Activated CD4-positive, alpha-beta T cell treated with anti-CD3 and anti-CD28 coated beads, Interleukin-2, Interleukin-4, amounts not matched to agents 100 ng/mL and 50 ng/mL, durations not matched to agents 16 hours and 8 hours (primary cell): Measurements from ENCODE around the gene TMIGD1.
A peak's percentile ranks its signal among the peaks of the same experiment; 100 is the strongest.

Source experiments
- DNase-seq: peaks from one replicate; pipeline ENCODE4 v3.0.0-alpha.2; 2020; ENCODE audit warnings: low spot score

The TMIGD1 gene, protein sequence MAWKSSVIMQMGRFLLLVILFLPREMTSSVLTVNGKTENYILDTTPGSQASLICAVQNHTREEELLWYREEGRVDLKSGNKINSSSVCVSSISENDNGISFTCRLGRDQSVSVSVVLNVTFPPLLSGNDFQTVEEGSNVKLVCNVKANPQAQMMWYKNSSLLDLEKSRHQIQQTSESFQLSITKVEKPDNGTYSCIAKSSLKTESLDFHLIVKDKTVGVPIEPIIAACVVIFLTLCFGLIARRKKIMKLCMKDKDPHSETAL

DNA sequence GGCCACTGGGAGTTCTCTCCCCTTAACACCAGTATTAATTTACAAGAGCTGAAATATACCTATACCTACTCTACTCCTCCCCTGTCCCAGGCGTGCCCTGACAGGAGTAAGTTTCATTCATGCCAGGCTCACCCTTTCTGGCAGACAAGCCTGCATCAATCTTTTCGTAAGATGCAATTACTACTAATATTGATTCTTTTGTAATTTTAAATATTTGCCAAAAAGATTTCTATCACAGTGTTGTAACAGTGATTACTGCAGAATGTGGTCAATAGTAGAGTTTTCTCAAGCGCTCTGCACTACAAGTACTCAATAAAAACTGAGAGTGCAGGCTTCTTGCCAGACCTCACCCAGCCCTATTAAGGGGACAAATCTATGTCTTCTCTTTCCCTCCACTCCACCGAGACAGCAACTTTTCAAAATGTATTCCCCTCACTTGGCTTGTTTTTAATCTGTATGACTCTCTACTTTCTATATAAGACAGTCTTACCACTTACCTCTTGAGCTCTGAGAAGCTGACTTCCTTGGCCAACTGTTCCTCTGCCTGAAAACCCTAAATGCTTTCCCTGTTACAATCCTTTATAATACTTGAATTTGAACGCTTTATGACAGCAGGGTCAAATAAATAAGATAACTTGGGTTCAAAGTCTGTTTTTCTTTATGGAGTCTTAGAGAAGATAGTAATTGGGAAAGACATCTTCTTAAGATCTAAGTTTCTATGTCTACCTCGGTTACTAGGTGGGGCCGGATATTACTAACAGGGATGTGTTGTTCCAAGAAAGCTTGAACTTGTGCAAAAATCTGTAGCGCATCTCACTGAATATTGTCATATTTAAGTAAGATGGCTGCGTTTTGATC is at the start of gene TMIGD1:
Gene TMIGD1 (minus strand): TSS at position 555 of the 858 bp plus-strand sequence. CDS start 1,924 bp downstream, outside the sequence.
- no peak for DNase-seq

DNA sequence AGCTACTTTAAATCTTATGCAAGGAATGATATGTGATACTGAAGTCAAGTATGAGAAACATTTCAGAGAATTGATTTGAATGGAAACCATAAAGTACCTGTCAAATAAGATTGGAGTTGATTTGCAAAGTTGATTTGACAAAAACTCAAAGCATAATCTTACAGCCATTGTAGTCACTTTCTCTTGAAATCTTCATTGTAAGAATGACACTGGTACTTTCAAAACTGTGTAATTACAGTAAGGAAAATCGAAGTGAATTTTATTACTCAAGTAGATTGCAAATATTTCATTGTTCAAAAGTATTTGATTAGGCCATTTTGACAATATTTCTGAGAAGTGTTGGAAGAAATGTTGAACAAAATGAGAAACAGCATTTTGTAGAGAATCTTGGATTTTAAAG is 48.5 kb upstream of the TMIGD1 start:
- no peak for DNase-seq

DNA sequence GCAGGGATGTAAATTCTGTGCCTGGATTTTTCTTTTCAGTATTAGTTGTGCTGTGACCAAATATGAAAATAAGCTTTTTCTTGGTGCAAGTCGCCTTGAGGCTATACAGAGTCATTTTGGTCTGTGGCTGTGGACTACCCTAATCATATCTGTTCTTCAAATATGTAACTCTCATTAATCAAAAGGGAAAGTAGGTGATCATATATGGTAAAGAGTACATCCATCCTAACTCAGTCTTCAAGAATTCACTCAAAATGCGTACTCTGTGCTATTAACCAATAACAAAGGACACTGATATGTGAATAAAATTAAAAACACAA is 47.4 kb upstream of the TMIGD1 start:
- DNase-seq, result peak; percentile 50

DNA sequence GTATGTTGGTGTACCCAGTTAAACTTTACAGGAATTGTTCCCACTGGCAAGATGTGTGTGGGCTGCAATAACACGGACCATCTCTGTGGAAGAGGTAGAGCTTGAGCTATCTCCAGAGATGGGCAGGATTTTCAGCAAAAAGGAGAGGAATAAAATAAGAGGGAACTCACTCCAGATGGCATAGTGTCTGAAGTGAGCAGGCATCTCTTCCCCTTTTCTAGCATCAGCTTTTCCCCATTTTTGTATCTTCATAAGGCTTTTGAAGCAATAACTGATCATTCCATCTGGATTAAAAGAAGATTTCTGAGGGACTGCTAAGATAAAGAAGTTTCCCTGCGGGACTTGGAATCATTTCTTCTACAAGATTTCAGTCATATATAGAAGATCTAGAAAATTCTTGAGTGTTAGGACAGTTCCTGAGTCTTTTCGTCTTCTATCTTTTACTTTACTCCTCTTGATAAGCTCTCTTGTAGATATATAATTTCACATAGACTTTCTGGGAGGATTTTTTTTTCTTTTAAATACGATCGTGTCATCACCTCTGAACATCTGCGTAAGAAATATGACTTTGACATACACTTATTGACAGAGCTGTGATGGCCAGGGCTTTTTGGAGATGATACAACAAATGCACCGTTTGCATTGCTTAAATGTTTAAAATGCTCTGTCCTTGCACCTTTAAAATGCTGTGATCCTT is 46.9 kb upstream of the TMIGD1 start:
- DNase-seq, result no peak

DNA sequence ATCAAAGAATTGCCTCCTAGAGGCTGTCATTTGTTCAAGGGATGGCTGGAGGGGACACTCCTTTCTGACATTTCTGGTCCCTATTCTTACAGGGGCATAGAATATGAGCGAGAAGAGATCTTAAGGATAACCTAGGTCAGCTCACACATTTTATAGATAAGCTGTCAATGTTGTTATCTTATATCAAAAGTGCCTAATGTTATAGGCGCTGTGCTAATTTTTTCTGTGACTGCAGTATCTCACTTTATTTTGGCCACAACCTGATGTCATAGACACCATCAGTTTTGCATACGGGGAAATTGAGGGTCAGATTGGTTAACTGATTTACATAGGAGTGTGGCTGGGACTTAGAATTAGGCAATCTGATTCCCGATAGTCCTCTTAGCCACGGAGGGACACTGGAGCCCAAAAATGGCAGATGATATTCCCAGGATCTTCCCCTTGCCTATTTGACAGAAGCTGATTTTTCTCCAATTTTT is 46.1 kb upstream of the TMIGD1 start:
- peak; percentile 42 for DNase-seq

DNA sequence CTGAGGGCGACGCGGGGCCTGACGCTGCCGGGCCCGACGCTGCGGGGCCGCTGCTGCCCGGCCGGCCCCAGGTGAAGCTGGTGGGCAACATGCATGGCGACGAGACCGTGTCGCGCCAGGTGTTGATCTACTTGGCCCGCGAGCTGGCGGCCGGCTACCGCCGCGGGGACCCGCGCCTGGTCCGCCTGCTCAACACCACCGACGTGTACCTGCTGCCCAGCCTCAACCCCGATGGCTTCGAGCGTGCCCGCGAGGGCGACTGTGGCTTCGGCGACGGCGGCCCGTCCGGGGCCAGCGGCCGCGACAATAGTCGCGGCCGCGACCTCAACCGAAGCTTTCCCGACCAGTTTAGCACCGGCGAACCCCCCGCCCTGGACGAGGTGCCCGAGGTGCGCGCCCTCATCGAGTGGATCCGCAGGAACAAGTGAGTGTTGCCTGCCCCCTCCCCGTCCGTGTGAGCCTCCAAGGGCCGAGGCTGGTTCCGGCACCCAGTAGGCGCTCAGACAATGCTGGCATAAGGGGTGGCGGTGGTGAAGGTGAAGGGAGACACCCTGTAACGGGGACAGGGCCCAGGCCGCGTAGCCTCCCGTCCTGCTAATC is 45.5 kb upstream of the TMIGD1 start:
- DNase-seq, result peak; percentile 38

DNA sequence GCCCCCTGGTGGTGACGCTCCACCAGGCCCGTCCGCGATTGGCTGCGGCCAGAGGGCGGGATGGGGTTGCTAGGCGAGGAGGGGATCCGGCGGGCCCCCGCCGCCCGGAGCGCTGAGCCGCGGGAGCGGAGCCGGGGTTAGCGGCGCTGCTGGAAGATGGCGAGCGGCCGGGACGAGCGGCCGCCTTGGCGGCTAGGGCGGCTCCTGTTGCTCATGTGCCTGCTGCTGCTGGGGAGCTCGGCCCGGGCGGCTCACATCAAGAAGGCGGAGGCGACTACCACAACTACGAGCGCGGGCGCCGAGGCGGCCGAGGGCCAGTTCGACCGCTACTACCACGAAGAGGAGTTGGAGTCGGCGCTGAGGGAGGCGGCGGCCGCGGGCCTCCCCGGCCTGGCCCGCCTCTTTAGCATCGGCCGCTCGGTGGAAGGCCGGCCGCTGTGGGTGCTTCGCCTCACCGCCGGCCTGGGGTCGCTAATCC is 45.0 kb upstream of the TMIGD1 start, which contains the start of gene CPD:
Gene CPD (plus strand): TSS at position 103 of the 478 bp plus-strand sequence. CDS start 54 bp downstream, at position 157.
- DNase-seq, result peak; percentile 97

DNA sequence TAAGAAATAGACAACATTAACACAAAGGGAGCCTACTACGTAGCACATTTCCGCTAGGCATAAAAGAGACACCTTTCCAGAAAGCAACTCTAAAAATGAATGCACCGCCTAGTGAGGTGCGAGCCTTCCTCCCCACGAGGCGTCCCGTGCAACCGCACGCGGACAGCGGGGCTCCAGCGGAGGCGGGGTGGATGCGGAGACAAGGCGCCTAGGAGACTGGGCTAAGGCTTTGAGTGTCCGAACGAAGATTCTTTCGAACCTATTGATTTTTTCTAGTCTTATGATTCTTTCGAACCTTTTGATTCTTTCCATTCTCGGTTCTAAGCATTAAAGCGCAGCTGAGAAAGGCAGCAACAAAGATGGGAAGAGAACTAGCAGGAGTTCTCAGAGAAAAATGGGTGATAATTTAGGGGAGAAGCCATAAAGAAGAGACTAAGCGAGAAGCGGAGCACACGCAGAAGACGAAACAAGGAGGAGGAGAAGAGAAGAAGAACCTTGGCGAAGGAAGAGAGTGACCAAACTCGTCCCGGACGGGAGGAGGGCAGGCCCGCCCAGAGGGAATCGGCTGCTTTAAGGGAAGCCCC is 44.5 kb upstream of the TMIGD1 start:
- peak; percentile 64 for DNase-seq

DNA sequence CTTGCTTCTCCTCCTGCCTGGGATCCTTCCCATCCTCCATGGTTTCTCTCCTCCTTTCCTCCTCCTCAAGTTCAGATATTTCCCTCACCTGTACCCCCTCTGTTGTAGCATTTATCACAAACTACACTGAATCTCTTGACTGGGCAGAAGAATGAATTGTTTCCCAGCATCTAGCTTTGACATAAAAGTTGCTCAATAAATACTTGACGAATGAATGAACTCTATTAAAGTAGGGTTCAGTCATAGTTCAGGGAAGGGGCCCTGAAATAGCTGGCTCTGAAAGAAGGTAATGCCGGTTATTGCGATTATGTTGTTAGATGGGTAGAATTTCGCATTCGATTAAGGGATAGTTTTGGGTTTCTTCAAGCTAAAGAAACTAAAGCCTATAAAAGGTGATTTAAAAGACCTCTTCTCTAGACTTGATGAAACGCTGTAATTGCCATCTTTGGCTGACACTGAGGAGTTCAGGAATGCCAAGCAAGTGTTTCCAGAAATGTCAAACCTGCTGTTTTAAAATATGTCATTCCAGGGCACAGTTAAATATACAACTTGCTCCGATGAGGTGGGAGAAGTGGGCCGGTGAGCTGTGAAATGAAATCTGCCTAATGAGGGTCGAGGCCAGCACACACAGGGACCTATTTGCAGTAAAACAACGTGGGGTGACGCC is 43.9 kb upstream of the TMIGD1 start:
- DNase-seq, result no peak

DNA sequence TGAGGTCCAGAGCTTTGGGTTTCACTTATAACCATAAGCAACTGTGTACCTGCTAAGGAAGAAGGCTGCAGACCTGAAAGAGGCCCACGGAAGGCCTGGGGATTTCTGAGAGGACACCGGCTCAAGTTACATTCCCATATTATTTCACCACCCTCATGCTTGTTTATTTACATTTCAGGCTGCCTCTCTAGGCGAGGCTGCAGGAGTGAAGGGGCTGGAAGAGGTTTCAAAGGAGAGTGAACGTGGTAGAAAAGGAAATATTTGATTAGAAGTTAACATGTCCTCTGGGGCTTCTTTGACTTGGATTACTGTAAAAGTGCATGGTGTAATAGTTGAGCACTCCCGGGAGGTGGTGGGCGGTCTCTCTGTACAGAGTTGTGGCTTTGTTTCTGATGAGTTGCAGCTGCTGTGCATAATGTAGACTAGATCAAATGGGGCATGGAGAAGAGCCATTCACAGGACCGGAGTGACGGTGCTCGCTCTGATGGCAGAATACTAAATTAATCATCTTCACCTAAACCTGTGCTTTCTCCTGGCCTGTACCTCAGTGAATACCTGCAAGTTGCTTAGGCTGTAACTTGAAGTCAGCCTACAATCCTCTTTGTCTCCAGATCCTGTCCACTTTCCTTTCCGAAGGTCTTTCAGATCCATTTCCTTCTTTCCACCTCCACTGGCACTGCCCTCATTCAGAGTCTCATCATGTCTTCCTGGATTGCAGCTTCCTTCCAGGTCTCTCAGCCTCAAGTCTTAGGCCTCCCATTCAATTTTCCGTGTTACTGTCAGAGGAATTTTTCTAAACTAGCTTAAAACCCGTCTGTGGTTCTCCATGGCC is 43.0 kb upstream of the TMIGD1 start:
- DNase-seq, result no peak

DNA sequence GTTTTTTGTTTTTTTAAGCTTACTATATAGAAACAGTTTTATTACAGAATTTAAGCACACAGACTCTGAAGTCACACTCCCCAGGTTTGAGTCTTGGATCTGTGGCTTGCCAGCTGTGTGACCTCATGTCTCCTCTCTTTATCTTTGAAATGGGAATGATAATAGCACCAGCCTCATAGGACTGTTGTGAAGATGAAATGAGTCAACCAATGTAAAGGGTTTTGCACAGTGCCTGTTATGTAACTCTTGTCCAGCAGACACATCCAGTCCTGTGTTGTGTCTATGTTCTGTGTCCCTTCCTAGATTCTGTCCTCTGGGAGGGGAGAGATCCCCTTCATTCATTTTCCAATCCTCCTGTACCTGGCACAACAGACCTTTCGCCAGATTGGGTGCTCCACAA is 41.8 kb upstream of the TMIGD1 start:
- no peak for DNase-seq

DNA sequence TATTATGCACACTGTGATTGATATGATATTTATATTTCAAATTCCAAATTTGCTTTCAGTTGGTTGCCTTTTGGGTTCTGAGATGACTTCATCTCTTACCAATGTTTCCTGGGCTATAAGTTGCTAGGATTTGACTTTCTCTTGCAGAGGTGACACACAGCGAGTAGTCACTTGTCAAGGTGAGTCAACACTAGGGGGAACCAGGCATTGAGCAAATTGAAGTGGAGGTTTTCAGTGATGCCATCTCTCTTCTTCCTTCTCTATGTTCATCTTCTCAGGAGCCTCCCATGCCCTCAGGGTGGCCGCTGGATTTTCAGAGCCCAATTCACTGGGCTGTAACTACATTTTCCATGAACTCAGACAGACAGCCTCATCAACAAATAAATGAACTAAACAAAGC is 38.9 kb upstream of the TMIGD1 start:
- DNase-seq, result peak; percentile 60

DNA sequence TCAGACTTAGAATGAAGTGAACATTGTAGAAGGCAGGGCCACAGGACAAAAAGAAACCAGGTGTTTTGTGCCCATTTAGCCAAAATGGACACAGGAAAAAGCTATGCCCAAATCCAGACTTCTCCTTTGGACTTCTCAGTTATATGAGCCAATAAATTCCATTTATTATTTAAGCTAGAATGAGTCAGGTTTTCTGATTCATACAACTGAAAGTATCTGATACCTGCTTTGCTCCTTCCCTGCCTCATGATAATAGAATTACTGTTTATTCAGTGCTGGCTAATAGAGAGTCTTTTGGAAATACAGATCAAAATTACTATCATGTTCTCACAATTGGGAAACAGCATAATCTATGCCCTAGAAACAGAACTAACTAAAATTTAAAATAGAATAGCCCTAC is 36.1 kb upstream of the TMIGD1 start:
- DNase-seq, result no peak

DNA sequence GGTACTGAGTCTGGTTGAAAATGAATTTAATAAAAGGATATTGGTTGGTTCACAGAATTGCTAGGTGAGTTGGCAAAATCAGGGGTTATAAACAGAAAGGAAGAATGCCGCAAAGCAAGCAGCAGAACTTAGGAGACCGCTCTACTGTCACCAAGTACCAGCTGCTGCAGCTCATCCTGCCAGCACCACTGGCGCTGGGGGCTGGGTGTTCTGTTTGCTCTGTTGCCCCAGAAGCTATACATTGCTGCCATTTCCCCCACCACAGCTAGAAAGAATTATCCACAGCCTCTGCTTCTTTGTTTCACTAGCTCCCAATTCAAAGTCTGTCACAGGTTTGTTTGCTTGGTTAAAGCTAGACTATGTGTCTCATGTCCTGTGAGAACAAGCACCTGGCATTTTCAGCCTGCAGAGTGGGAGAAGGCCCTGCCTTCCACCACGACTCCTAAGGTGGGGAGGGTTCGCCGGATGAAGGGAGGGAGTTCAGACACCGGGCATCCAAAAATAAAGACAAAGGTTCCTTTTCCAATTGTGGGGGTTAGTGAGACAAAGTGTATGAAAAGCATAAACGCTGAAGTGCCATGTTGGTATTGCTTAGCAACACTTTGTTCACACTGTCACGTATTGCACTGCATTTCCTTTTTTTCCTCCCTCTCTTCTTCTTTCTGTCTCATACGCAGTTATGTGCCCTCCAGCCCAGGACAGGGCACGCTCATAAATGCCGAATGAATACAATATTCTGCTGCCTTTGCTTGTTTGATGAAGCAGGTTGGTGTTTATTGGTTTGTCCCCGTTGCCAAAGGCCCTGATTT is 35.3 kb upstream of the TMIGD1 start:
- DNase-seq, result no peak

DNA sequence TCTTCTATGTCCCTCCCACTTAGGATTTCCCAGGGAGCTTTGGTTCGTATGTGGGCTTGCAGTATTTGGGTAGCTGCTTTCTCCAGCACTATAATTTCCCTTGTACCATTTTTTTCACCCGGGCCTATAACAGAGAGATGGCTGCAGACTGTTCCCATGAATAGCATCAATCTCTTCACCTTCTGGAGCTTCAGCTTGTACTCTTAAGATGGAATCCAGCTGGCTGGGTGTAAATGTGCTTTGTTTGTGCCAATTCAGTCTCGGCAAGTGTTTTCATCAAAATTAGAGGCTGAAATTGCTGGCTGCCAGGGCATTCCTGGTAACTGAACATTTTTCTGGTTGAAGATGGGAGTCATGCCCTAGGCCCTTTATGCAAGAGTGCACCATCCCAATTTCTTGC is 32.7 kb upstream of the TMIGD1 start:
- no peak for DNase-seq

DNA sequence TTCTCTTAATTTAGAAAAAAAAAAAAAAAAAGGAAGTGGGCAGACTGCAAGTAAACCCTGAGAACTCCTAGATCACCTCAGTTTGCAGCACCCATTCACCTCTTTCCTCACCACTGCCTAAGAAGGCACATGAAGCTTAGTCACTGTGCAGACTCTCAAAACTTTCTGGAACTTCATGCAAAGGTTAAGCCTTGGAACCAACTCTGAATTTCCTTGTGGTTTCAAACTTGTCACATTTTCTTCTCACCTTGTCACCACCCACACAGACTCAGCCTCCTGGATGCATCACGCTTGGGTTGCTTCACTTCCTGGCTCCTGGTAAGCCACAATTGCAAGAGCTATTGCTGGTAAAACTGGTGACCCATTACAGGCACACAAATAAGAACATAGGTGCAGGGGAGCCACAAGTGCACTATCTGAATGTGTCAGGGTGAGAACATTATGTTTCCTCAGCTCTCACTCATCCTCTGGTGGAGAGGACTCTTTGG is 29.9 kb upstream of the TMIGD1 start:
- DNase-seq, result peak; percentile 96

DNA sequence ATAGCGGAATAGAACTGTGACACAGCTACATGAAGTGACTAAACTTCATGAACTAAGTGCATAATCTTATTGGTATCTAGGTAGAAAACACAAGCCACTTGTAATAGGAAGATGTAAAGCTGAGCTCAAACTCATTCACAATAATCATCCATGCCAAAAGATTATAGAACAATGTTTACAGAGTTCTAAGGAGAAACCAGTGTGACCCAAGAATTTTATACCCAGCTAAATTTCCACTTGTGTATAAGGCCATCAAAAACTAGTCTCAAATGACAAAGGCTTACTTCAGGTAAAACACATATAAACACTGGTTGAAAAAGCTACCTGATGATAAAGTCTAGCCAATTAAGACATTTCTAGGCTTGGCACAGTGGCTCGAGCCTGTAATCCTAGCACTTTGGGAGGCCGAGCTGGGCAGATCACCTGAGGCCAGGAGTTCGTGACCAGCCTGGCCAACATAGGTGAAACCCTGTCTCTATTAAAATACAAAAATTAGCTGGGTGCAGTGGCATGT is 28.0 kb upstream of the TMIGD1 start:
- no peak for DNase-seq

DNA sequence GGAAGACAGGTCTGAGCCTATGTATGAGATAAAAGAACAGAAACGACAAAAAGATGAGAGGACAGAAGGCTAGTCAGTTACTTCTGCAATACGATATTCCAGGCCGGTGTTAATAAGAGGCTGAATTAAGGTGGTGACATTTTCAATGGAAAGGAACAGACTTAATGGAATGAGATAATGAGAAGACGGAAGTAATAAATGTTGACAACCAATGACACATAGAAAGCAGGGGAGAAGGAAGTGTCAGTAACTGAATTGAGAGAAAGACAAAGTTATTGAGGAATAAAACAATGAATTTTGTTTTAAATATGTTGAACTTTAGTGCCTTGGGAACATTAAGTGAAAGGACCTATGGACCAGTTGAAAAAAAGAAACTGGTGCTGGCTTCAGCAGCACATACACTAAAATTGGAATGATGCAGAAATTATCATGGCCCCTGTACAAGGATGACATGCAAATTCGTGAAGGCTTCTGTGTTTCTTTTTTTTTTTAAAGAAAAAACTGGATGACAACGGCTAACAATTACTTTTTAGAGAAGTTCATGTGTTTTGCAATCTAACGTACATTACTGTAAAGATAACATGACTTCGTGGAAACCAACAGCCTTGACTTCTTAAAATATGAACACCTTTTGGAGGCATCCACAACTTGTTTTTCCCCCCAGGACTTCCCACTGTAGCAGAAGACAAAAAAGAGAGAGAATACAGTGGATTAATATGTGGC is 26.4 kb upstream of the TMIGD1 start:
- no peak for DNase-seq
